Measurements from ENCODE around the gene ULK4. TPM values are rescaled to one million over a fixed set of nuclear protein-coding genes. Genes with fewer than 3 reads are reported as not detected.
"Not testable (repeated sequence)": the region's sequence is repeated elsewhere in the genome, so short reads cannot be mapped to it uniquely, and the experiment has no call there.

The ULK4 gene
- total RNA-seq, 1 donor from 2014 or later = 18.6 TPM

DNA sequence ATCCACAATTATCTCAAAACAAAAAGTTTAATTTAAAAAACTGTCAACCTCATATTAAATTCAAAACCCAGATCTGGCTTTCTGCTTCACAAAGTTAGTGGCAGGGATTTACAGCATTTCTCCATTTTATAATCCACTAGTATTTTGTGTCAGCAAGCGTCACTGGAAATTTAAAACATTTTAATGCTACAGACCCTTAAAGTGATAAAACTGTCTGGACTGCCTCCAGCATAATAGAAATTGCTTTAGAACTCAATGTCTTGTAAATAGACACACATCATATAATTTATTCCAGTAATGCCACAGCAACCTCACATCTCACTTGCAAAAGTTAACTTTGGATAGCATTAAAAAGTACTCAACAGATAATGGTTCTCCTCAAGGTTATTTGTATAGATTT lies 116.1 kb downstream of the ULK4 start:
- Mint-ChIP-seq H3K36me3 (ENCODE audit: low read depth) (peaks cover 8% of the 10 kb centered on the region), H3K4me3 (no peak overlapping the region), H3K27ac (no peak overlapping the region), H3K4me1 (no peaks in the 10 kb centered on the region), H3K27me3 (no peaks in the 10 kb centered on the region), H3K9me3 (peaks cover 13% of the 10 kb centered on the region)
- ATAC-seq (ENCODE audit: low read depth) (no peak), DNase-seq (no peak)
- CTCF ChIA-PET = no interaction called here
- POLR2A ChIA-PET = no interaction called here
- TF ChIP-seq, protein P1, sequence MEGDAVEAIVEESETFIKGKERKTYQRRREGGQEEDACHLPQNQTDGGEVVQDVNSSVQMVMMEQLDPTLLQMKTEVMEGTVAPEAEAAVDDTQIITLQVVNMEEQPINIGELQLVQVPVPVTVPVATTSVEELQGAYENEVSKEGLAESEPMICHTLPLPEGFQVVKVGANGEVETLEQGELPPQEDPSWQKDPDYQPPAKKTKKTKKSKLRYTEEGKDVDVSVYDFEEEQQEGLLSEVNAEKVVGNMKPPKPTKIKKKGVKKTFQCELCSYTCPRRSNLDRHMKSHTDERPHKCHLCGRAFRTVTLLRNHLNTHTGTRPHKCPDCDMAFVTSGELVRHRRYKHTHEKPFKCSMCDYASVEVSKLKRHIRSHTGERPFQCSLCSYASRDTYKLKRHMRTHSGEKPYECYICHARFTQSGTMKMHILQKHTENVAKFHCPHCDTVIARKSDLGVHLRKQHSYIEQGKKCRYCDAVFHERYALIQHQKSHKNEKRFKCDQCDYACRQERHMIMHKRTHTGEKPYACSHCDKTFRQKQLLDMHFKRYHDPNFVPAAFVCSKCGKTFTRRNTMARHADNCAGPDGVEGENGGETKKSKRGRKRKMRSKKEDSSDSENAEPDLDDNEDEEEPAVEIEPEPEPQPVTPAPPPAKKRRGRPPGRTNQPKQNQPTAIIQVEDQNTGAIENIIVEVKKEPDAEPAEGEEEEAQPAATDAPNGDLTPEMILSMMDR (IDR thresholded peaks at IDR 0.05) = no peak
- intact Hi-C loops (cut with micrococcal nuclease) = no loop called here

GRCh38 chr3:41844256-41844655 lies 117.6 kb downstream of the ULK4 start:
- peaks cover 13% of the 10 kb centered on the region for H3K9me3 Mint-ChIP-seq
- H3K27ac Mint-ChIP-seq; DNase-seq; ATAC-seq (ENCODE audit: low read depth); H3K27me3 Mint-ChIP-seq; POLR2A ChIA-PET; H3K4me1 Mint-ChIP-seq; intact Hi-C loops (cut with micrococcal nuclease); H3K4me3 Mint-ChIP-seq; CTCF ChIA-PET: not testable (repeated sequence)
- H3K36me3 Mint-ChIP-seq (ENCODE audit: low read depth) = peaks cover 12% of the 10 kb centered on the region

GRCh38 chr3:41840936-41841668 lies 120.8 kb downstream of the ULK4 start:
- POLR2A ChIA-PET; H3K4me3 Mint-ChIP-seq; intact Hi-C loops (cut with micrococcal nuclease); ATAC-seq (ENCODE audit: low read depth); CTCF ChIA-PET; H3K27ac Mint-ChIP-seq; H3K27me3 Mint-ChIP-seq; H3K4me1 Mint-ChIP-seq; DNase-seq: not testable (repeated sequence)
- peaks cover 13% of the 10 kb centered on the region for H3K9me3 Mint-ChIP-seq
- H3K36me3 Mint-ChIP-seq (ENCODE audit: low read depth) = peaks cover 12% of the 10 kb centered on the region

GRCh38 chr3:41836360-41837134 lies 125.4 kb downstream of the ULK4 start:
- peaks cover 15% of the 10 kb centered on the region for H3K36me3 Mint-ChIP-seq (ENCODE audit: low read depth)
- peaks cover 5% of the 10 kb centered on the region for H3K9me3 Mint-ChIP-seq
- ChIA-PET POLR2A (no interaction called here), CTCF (no interaction called here)
- peaks cover 4% of the 10 kb centered on the region for H3K4me1 Mint-ChIP-seq
- ATAC-seq (ENCODE audit: low read depth) (no peak), DNase-seq (no peak)
- intact Hi-C loops (cut with micrococcal nuclease) = no loop called here
- TF ChIP-seq, protein P1 (IDR thresholded peaks at IDR 0.05) = no peak
- H3K27me3 Mint-ChIP-seq = no peaks in the 10 kb centered on the region
- H3K27ac Mint-ChIP-seq = no peak overlapping the region
- no peak overlapping the region for H3K4me3 Mint-ChIP-seq

DNA sequence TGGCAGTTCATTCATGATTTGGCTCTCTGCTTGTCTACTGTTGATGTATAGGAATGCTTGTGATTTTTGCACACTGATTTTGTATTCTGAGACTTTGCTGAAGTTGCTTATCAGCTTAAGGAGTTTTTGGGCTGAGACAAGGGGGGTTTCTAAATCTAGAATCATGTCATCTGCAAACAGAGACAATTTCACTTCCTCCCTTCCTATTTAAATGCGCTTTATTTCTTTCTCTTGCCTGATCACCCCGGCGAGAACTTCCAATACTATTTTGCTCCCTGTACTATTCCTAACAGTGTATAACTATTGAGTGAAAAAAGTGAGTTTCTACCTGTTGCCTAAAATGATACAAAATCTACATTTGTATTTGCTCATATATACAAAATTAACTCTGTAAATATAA lies 128.3 kb downstream of the ULK4 start:
- Mint-ChIP-seq H3K27me3 (no peaks in the 10 kb centered on the region), H3K4me3 (no peak overlapping the region), H3K27ac (no peak overlapping the region), H3K36me3 (ENCODE audit: low read depth) (peaks cover 11% of the 10 kb centered on the region), H3K9me3 (peaks cover 8% of the 10 kb centered on the region), H3K4me1 (peaks cover 4% of the 10 kb centered on the region)
- TF ChIP-seq, protein P1 (IDR thresholded peaks at IDR 0.05) = no peak
- intact Hi-C loops (cut with micrococcal nuclease) = no loop called here
- CTCF ChIA-PET = no interaction called here
- ATAC-seq (ENCODE audit: low read depth) = no peak
- DNase-seq = no peak
- POLR2A ChIA-PET = no interaction called here

DNA sequence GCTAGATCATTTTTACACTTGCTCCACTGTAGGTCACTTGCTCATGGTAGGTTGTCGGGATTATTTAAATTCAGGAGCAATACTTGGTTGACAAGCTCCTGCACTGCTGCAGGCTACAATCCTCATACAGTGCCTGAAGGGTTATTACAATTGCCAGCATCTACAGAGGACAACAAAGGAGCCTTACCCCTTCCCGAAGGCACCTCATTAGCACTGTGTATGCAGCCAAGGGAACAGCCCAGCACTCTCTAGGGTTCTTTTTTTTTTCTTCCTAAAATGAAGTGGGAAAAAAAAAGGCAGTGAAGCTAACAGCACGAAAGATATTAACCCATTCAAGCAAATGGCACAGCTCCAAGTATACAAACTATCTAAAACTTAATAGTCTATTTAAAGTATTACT lies 142.7 kb downstream of the ULK4 start:
- ChIA-PET CTCF (no interaction called here), POLR2A (no interaction called here)
- H3K4me1 Mint-ChIP-seq = no peaks in the 10 kb centered on the region
- peaks cover 11% of the 10 kb centered on the region for H3K36me3 Mint-ChIP-seq (ENCODE audit: low read depth)
- H3K9me3 Mint-ChIP-seq = no peaks in the 10 kb centered on the region
- H3K27me3 Mint-ChIP-seq = no peaks in the 10 kb centered on the region
- no peak overlapping the region for H3K4me3 Mint-ChIP-seq
- ATAC-seq (ENCODE audit: low read depth) (no peak), DNase-seq (no peak)
- TF ChIP-seq, protein P1 (IDR thresholded peaks at IDR 0.05) = no peak
- no peak overlapping the region for H3K27ac Mint-ChIP-seq
- intact Hi-C loops (cut with micrococcal nuclease) = no loop called here
